Measurements from ENCODE around the gene PHC2.

The PHC2 gene

GRCh38 chr1:33275706-33276572 lies 155.0 kb downstream of the PHC2 start:
- peak; percentile 14 to 54 for DNase-seq
- Histone ChIP-seq H3K27ac (peak overlapping the region; percentile 7 to 17), H3K9me3 (no peaks in the 10 kb centered on the region), H3K4me3 (no peak overlapping the region), H3K27me3 (no peaks in the 10 kb centered on the region), H3K36me3 (peaks cover 29 to 56% (median 34%) of the 10 kb centered on the region in 3 donors), H3K4me1 (peaks cover 0 to 44% (median 25%) of the 10 kb centered on the region in 4 donors)
- intact Hi-C loops (cut with DNase I; ENCODE audit: low total_unique reads): no loop called here
- TF ChIP-seq, protein P1, sequence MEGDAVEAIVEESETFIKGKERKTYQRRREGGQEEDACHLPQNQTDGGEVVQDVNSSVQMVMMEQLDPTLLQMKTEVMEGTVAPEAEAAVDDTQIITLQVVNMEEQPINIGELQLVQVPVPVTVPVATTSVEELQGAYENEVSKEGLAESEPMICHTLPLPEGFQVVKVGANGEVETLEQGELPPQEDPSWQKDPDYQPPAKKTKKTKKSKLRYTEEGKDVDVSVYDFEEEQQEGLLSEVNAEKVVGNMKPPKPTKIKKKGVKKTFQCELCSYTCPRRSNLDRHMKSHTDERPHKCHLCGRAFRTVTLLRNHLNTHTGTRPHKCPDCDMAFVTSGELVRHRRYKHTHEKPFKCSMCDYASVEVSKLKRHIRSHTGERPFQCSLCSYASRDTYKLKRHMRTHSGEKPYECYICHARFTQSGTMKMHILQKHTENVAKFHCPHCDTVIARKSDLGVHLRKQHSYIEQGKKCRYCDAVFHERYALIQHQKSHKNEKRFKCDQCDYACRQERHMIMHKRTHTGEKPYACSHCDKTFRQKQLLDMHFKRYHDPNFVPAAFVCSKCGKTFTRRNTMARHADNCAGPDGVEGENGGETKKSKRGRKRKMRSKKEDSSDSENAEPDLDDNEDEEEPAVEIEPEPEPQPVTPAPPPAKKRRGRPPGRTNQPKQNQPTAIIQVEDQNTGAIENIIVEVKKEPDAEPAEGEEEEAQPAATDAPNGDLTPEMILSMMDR (IDR thresholded peaks at IDR 0.05): no peak

DNA sequence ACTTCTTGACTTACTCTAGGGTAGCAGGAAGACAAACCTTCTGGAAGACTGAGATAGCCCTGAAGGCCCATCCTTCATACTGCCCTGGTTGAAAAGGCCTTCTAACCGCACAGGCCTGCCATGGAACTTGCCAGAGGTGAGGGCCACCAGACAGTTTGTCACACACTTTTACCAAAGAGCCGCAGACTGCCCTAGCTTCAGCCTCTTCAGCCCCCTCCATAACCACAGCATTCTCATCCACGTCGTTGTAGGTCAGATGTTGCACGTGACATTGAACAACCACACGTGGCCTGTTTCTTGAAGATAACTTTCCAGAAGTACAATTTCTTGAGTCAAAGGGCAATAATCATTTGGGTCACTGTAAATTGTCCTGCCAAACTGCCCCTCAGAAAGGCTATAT lies 155.7 kb downstream of the PHC2 start:
- TF ChIP-seq, protein P1 (IDR thresholded peaks at IDR 0.05): no peak
- no peaks in the 10 kb centered on the region for H3K9me3 ChIP-seq
- intact Hi-C loops (cut with DNase I; ENCODE audit: low total_unique reads): no loop called here
- H3K27me3 ChIP-seq: no peaks in the 10 kb centered on the region
- no peak overlapping the region for H3K4me3 ChIP-seq
- H3K4me1 ChIP-seq: peaks cover 0 to 52% (median 30%) of the 10 kb centered on the region in 4 donors
- H3K27ac ChIP-seq: peak overlapping the region; percentile 7 to 25
- DNase-seq: peak in 1 of 2 donors; percentile 16
- peaks cover 23 to 54% (median 31%) of the 10 kb centered on the region in 3 donors for H3K36me3 ChIP-seq

DNA sequence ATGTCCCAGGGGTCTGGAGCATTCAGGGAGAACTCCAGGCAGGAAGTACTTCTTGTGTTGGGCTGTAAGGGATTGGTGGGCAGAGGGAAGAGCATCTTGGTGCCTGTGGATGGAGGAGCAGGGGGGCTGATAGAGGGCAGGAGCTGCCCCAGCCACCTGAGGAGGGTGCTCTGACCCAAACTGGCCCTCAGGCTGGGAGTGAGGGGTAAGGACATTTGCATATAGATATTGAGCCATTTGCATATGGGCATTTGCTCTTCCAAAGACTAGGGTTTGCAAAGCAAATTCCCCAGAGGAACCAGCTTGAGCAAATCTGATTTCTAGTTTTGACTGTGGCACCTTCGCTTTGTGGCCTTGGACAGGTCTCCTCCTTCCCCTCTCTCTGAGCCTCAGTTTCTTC lies 156.4 kb downstream of the PHC2 start:
- H3K27me3 ChIP-seq: no peaks in the 10 kb centered on the region
- intact Hi-C loops (cut with DNase I; ENCODE audit: low total_unique reads): no loop called here
- peaks cover 20 to 52% (median 31%) of the 10 kb centered on the region in 3 donors for H3K36me3 ChIP-seq
- TF ChIP-seq, protein P1 (IDR thresholded peaks at IDR 0.05): no peak
- peak in 1 of 2 donors; percentile 27 for DNase-seq
- peak overlapping the region in 1 of 2 donors; percentile 25 for H3K27ac ChIP-seq
- peaks cover 0 to 59% (median 33%) of the 10 kb centered on the region in 4 donors for H3K4me1 ChIP-seq
- H3K9me3 ChIP-seq: no peaks in the 10 kb centered on the region
- no peak overlapping the region for H3K4me3 ChIP-seq

- peak in 1 of 2 donors; percentile 27 for DNase-seq
- no peaks in the 10 kb centered on the region for H3K9me3 ChIP-seq
- TF ChIP-seq, protein P1 (IDR thresholded peaks at IDR 0.05): no peak
- no peaks in the 10 kb centered on the region for H3K27me3 ChIP-seq
- peaks cover 20 to 47% (median 29%) of the 10 kb centered on the region in 3 donors for H3K36me3 ChIP-seq
- H3K4me3 ChIP-seq: no peak overlapping the region
- peaks cover 0 to 64% (median 37%) of the 10 kb centered on the region in 4 donors for H3K4me1 ChIP-seq
- intact Hi-C loops (cut with DNase I; ENCODE audit: low total_unique reads): no loop called here
- H3K27ac ChIP-seq: no peak overlapping the region
Observed at GRCh38 chr1:33273961-33274371, 156.9 kb downstream of the PHC2 start.
